OCI-LY7 (cell line): ENCODE results near the gene PRKAB2. TPM values are rescaled to one million over a fixed set of nuclear protein-coding genes. Genes with fewer than 3 reads are reported as not detected.

Experiments used
- Bru-seq: library from RNA; stranded (reverse); fragments of 400-500 nt; gene quantifications from one replicate; lab custom pipeline; 2021; lab: Mats Ljungman, UMichigan
- BruChase-seq, 2 experiments: library from RNA; stranded (reverse); fragments of 400-500 nt; gene quantifications; one replicate each; lab custom pipeline; 2021; lab: Mats Ljungman, UMichigan
- BruUV-seq: library from RNA; stranded (reverse); fragments of 400-500 nt; replicated peaks from 2 replicates; lab custom pipeline; 2021; lab: Mats Ljungman, UMichigan
- CTCF ChIA-PET: fragments of 300-600 bp; sonication (Branson Sonifier 250); formaldehyde crosslinking; loops from one replicate; lab custom pipeline; 2022; ENCODE audit warnings: antibody characterized with exemption; ENCODE audit not compliant: unreplicated experiment; lab: Charles Lee
- POLR2A ChIA-PET: fragments of 300-600 bp; sonication (Branson Sonifier 250); formaldehyde crosslinking; loops from one replicate; lab custom pipeline; 2022; ENCODE audit warnings: antibody characterized with exemption; lab: Charles Lee
- DNase-seq: peaks from one replicate; pipeline ENCODE4 v3.0.0-alpha.2; 2015; ENCODE audit warnings: low spot score
- H2AFZ ChIP-seq: fragments of 200-600 bp; sonication (generic), shearing (Covaris generic); 2 replicates; pipeline ENCODE4 v1.6.1; 2014; ENCODE audit warnings: mild to moderate bottlenecking, antibody characterized with exemption, low read length, moderate library complexity
- H3K27ac ChIP-seq: fragments of 200-600 bp; sonication (generic); 2 replicates; pipeline ENCODE4 v1.5.1; 2014; ENCODE audit warnings: mixed run types, low read depth, mild to moderate bottlenecking, moderate library complexity, low read length, inconsistent platforms; ENCODE audit not compliant: poor library complexity, severe bottlenecking
- H3K36me3 ChIP-seq: fragments of 200-600 bp; sonication (generic); 2 replicates; pipeline ENCODE4 v1.6.1; 2014; ENCODE audit warnings: mild to moderate bottlenecking, antibody characterized with exemption, low read length, moderate library complexity, mixed read lengths; ENCODE audit not compliant: insufficient read depth
- H3K4me1 ChIP-seq: fragments of 200-600 bp; sonication (generic); 2 replicates; pipeline ENCODE4 v1.5.1; 2014; ENCODE audit warnings: mild to moderate bottlenecking, low read length; ENCODE audit not compliant: insufficient read depth, poor library complexity, severe bottlenecking
- H3K4me2 ChIP-seq: fragments of 200-600 bp; sonication (generic); 2 replicates; pipeline ENCODE4 v1.6.1; 2014; ENCODE audit warnings: mild to moderate bottlenecking, low read length
- H3K4me3 ChIP-seq: fragments of 200-600 bp; sonication (generic); 2 replicates; pipeline ENCODE4 v1.5.1; 2014; ENCODE audit warnings: mild to moderate bottlenecking, low read depth, low read length; ENCODE audit not compliant: poor library complexity, severe bottlenecking
- H3K79me2 ChIP-seq: fragments of 200-600 bp; sonication (generic); 2 replicates; pipeline ENCODE4 v1.6.1; 2016; ENCODE audit warnings: low read depth, mild to moderate bottlenecking, low read length, moderate library complexity, mixed read lengths; ENCODE audit not compliant: insufficient read depth
- H3K9me2 ChIP-seq: fragments of 200-600 bp; sonication (generic); 2 replicates; pipeline ENCODE4 v1.6.1; 2016; ENCODE audit warnings: mild to moderate bottlenecking, low read length, mixed read lengths; ENCODE audit not compliant: insufficient read depth
- H3K9me3 ChIP-seq: fragments of 200-600 bp; sonication (generic); 2 replicates; pipeline ENCODE4 v1.6.1; 2014; ENCODE audit warnings: mild to moderate bottlenecking, mixed run types, low read length, mixed read lengths
- H4K20me1 ChIP-seq: fragments of 200-600 bp; sonication (generic); 2 replicates; pipeline ENCODE4 v1.6.1; 2014; ENCODE audit warnings: mild to moderate bottlenecking, antibody characterized with exemption, low read length, moderate library complexity, mixed read lengths; ENCODE audit not compliant: insufficient read depth
- EZH2phosphoT487 ChIP-seq: fragments of 200-600 bp; sonication (generic); IDR thresholded peaks from 2 replicates; pipeline ENCODE4 v1.6.1; 2018; ENCODE audit warnings: low read depth, borderline replicate concordance, mild to moderate bottlenecking, mixed run types, antibody characterized with exemption, low read length, moderate library complexity, mixed read lengths
- intact Hi-C: fragments of 100-400 bp; cut with micrococcal nuclease; formaldehyde crosslinking; loops from one replicate; pipeline ENCODE4 v1.10.0; 2022; ENCODE audit not compliant: unreplicated experiment
- long read RNA-seq: library from polyadenylated mRNA; stranded (forward); transcript quantifications from one replicate; pipeline ENCODE4 v2.0.0, GENCODE V29; 2022
- total RNA-seq, 2 experiments: library from RNA; depleted of rRNA in 1 of 2; stranded (reverse); fragments of >200 nt in 1 of 2; shearing (Covaris generic) in 1 of 2; gene quantifications; 2 replicates each; pipeline ENCODE4 v1.2.3, GENCODE V29; 2014 to 2022
- TF ChIP-seq, protein P1 (sequence below): fragments of 200-600 bp; sonication (generic); conservative IDR thresholded peaks from 2 replicates; pipeline ENCODE4 v1.5.1; 2014; ENCODE audit warnings: mild to moderate bottlenecking, antibody characterized with exemption, low read length, moderate library complexity, mixed read lengths

The PRKAB2 gene, protein sequence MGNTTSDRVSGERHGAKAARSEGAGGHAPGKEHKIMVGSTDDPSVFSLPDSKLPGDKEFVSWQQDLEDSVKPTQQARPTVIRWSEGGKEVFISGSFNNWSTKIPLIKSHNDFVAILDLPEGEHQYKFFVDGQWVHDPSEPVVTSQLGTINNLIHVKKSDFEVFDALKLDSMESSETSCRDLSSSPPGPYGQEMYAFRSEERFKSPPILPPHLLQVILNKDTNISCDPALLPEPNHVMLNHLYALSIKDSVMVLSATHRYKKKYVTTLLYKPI
- total RNA-seq (2014; rRNA removed; shearing (Covaris generic)) (11.6 and 12.0 TPM in 2 replicates), total RNA-seq (2022) (17.4 and 24.3 TPM in 2 replicates), Bru-seq, nascent RNA (percentile 75 among the genes with signal in this experiment), BruChase-seq, experiment 1, labeled RNA remaining after a 6-hour chase (percentile 69 among the genes with signal in this experiment), BruChase-seq, experiment 2, labeled RNA remaining after a 2-hour chase (percentile 91 among the genes with signal in this experiment)
- long read RNA-seq, partial matches to known transcripts = 7 of 19 reads
- long read RNA-seq, other reads (novel, unspliced or antisense) = 12 of 19 reads

DNA sequence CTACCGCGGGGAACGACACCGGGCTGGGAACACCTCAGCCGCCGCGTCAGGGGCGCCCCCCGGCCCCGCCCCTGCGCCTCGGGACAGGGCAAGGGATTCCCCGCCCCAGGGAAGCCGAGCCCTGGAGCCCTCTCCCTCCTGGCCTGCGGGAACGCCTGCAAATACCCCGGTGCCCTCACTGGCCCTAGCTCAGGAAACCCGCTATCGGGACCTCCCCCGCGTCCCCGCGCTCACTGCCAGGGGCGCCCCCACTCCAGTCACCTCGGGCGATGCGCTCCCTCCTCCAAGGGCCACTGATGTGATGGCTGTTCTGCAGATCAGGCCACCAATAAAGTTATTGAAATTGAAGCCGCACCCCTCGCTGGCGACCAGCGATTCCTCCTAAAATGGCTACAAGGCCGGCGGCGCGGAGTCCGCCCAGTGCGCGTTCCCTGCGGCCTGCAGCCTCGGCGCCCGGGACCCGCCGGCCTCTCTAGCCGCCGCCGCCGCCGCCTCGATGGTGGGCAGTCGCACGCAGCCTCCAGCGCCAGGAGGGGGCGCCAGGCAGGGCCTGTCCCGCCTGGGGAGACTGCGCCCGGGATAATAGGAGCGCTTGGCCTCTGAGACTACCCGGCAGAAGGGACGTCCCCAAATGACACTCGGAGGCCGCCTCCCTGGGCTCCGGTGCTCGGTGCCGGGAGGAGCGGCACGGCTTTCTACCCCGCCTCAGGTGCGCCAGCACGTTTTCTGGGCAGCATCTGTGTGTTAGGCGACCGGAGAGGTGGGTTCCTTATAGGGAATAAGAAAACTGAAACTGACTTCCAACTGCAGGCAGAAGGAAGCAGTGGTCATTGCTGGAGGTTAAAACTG is at the start of gene PRKAB2:
TSS of gene PRKAB2 (minus strand) at position 303 of the 849 bp plus-strand sequence. CDS start 326 bp downstream, outside the sequence.
- H3K9me2 ChIP-seq = no peaks in the 10 kb centered on the region
- H3K79me2 ChIP-seq = peaks cover 35% of the 10 kb centered on the region
- ChIA-PET CTCF (interaction anchor here (0.9 kb wide), 1 partner anchor 71 kb away, joined by 3 read pairs; no protein-coding TSS in a partner anchor), POLR2A (interaction anchor here (0.6 to 1.4 kb wide), 5 partner anchors 10 to 88 kb away, joined by 3 to 6 read pairs (median 3); partner anchors contain the start of gene CHD1L)
- H3K9me3 ChIP-seq = no peaks in the 10 kb centered on the region
- H3K4me2 ChIP-seq = peak within 1 kb of the TSS; percentile 90
- peaks cover 5% of the 10 kb centered on the region; the same call in 1 of the 2 replicates for H3K36me3 ChIP-seq
- peak; percentile 97 for DNase-seq
- H2AFZ ChIP-seq = peak within 1 kb of the TSS; percentile 90
- peaks cover 30% of the 10 kb centered on the region for H3K4me1 ChIP-seq
- TF ChIP-seq, protein P1, sequence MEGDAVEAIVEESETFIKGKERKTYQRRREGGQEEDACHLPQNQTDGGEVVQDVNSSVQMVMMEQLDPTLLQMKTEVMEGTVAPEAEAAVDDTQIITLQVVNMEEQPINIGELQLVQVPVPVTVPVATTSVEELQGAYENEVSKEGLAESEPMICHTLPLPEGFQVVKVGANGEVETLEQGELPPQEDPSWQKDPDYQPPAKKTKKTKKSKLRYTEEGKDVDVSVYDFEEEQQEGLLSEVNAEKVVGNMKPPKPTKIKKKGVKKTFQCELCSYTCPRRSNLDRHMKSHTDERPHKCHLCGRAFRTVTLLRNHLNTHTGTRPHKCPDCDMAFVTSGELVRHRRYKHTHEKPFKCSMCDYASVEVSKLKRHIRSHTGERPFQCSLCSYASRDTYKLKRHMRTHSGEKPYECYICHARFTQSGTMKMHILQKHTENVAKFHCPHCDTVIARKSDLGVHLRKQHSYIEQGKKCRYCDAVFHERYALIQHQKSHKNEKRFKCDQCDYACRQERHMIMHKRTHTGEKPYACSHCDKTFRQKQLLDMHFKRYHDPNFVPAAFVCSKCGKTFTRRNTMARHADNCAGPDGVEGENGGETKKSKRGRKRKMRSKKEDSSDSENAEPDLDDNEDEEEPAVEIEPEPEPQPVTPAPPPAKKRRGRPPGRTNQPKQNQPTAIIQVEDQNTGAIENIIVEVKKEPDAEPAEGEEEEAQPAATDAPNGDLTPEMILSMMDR = peak; percentile 84
- no peak for TF ChIP-seq EZH2phosphoT487
- no peaks in the 10 kb centered on the region for H4K20me1 ChIP-seq
- intact Hi-C loops = loop anchor here (1.0 kb wide), 1 partner anchor 70 kb away; the partner anchor contains the start of gene CHD1L
- peak within 1 kb of the TSS; percentile 65 for H3K27ac ChIP-seq
- BruUV-seq = no TSS peak
- H3K4me3 ChIP-seq = peak within 1 kb of the TSS; percentile 87

DNA sequence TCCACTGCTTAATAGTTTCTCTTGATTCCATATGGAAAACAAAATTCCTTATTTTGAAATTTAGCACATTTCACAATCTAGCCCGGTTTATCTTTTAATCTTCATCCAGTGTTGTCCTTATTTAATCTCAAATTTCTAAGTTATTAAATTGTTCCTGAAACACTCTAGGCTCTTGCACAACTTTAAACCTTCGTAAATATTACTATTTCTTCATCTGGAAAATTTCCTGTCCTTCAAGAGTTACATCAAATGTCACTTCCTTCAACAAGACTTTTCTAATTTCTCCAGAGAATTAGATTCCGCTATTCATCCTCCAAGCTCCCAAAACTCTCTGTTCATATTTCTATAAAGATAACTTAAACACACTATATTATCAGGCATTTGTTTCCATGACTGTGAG is 46.3 kb upstream of the PRKAB2 start:
- POLR2A ChIA-PET = no interaction called here
- Histone ChIP-seq H3K4me2 (no peak overlapping the region), H3K9me2 (no peaks in the 10 kb centered on the region), H3K9me3 (no peaks in the 10 kb centered on the region), H4K20me1 (no peaks in the 10 kb centered on the region), H3K36me3 (no peaks in the 10 kb centered on the region), H2AFZ (no peak overlapping the region), H3K27ac (no peak overlapping the region), H3K79me2 (no peaks in the 10 kb centered on the region), H3K4me1 (no peaks in the 10 kb centered on the region), H3K4me3 (no peak overlapping the region)
- TF ChIP-seq, protein P1 = no peak
- no peak for TF ChIP-seq EZH2phosphoT487
- BruUV-seq = no TSS peak
- CTCF ChIA-PET = no interaction called here
- no peak for DNase-seq
- intact Hi-C loops = no loop called here
